SU-DHL-6 (cell line): ENCODE measurements around the gene TACC3.

ENCODE experiments used
- H2AFZ ChIP-seq: fragments of 200-600 bp; sonication (generic); 2 replicates; pipeline ENCODE4 v1.6.1; 2014; ENCODE audit warnings: low read depth, mild to moderate bottlenecking, moderate library complexity, mixed read lengths, antibody characterized with exemption, low read length; ENCODE audit not compliant: severe bottlenecking
- H3F3A ChIP-seq: fragments of 200-600 bp; shearing (Covaris generic); 2 replicates; pipeline ENCODE4 v1.6.0; 2016; ENCODE audit warnings: antibody characterized with exemption, mild to moderate bottlenecking; ENCODE audit not compliant: insufficient read depth
- H3K27ac ChIP-seq: fragments of 200-600 bp; sonication (generic); 2 replicates; pipeline ENCODE4 v1.5.1; 2016; ENCODE audit warnings: low read depth, mild to moderate bottlenecking, low read length, moderate library complexity, mixed read lengths
- H3K27me3 ChIP-seq: fragments of 200-600 bp; sonication (generic), shearing (Covaris generic); 2 replicates; pipeline ENCODE4 v1.6.0; 2014; ENCODE audit warnings: mild to moderate bottlenecking, low read length
- H3K36me3 ChIP-seq: fragments of 200-600 bp; sonication (generic); 2 replicates; pipeline ENCODE4 v1.6.1; 2014; ENCODE audit warnings: mild to moderate bottlenecking, low read length, mixed read lengths
- H3K4me2 ChIP-seq: fragments of 300-600, 200-600 bp; shearing (Covaris generic), sonication (generic); 2 replicates; pipeline ENCODE4 v1.6.0; 2014; ENCODE audit warnings: low read length, low read depth, mild to moderate bottlenecking; ENCODE audit not compliant: poor library complexity, severe bottlenecking
- H3K4me3 ChIP-seq: fragments of 200-600 bp; sonication (generic); 2 replicates; pipeline ENCODE4 v1.5.1; 2014; ENCODE audit warnings: antibody characterized with exemption, low read length, mild to moderate bottlenecking, mixed read lengths; ENCODE audit not compliant: insufficient read depth, poor library complexity, severe bottlenecking
- H3K79me2 ChIP-seq: fragments of 200-600 bp; sonication (generic); 2 replicates; pipeline ENCODE4 v1.6.1; 2014; ENCODE audit warnings: mild to moderate bottlenecking, low read length, moderate library complexity; ENCODE audit not compliant: insufficient read depth
- H3K9ac ChIP-seq: fragments of 200-600 bp; sonication (generic); 2 replicates; pipeline ENCODE4 v1.7.0; 2014; ENCODE audit warnings: mild to moderate bottlenecking, low read length
- H3K9me2 ChIP-seq: fragments of 200-600 bp; sonication (generic); replicated peaks from 2 replicates; pipeline ENCODE4 v1.6.1; 2014; ENCODE audit warnings: low read length; ENCODE audit not compliant: insufficient read depth
- H3K9me3 ChIP-seq: fragments of 200-600 bp; sonication (generic); 2 replicates; pipeline ENCODE4 v1.6.1; 2014; ENCODE audit warnings: low read length, mixed read lengths; ENCODE audit not compliant: insufficient read depth
- H4K20me1 ChIP-seq: fragments of 200-600 bp; sonication (generic); 2 replicates; pipeline ENCODE4 v1.6.1; 2014; ENCODE audit warnings: low read depth, mild to moderate bottlenecking, antibody characterized with exemption, low read length, moderate library complexity, mixed read lengths
- CTCF ChIP-seq: fragments of 200-600 bp; sonication (generic); IDR thresholded peaks from one replicate; pipeline ENCODE4 v1.5.1; 2017; ENCODE audit warnings: antibody characterized with exemption, mild to moderate bottlenecking, low read length, moderate library complexity; ENCODE audit not compliant: insufficient read depth, poor library complexity, severe bottlenecking
- EZH2phosphoT487 ChIP-seq: fragments of 200-600 bp; sonication (generic), shearing (Covaris generic); conservative IDR thresholded peaks from 2 replicates; pipeline ENCODE4 v1.6.1; 2018; ENCODE audit warnings: mild to moderate bottlenecking, antibody characterized with exemption, low read length, moderate library complexity, mixed read lengths

TACC3 gene

GRCh38 chr4:1675136-1675801 lies 46.1 kb upstream of the TACC3 start:
- Histone ChIP-seq H3K4me3 (no peak overlapping the region), H3K9me3 (no peaks in the 10 kb centered on the region)

GRCh38 chr4:1675802-1676137 lies 45.6 kb upstream of the TACC3 start:
- H2AFZ ChIP-seq = no peak overlapping the region
- no peaks in the 10 kb centered on the region for H3K9me2 ChIP-seq
- no peak overlapping the region for H3K9ac ChIP-seq
- H3K27ac ChIP-seq = no peak overlapping the region
- H3K9me3 ChIP-seq = no peaks in the 10 kb centered on the region
- no peaks in the 10 kb centered on the region for H3F3A ChIP-seq
- H3K79me2 ChIP-seq = no peaks in the 10 kb centered on the region
- no peaks in the 10 kb centered on the region for H4K20me1 ChIP-seq
- no peak overlapping the region for H3K4me3 ChIP-seq
- no peaks in the 10 kb centered on the region for H3K36me3 ChIP-seq
- H3K4me2 ChIP-seq = no peak overlapping the region
- no peaks in the 10 kb centered on the region for H3K27me3 ChIP-seq
- TF ChIP-seq CTCF (no peak), EZH2phosphoT487 (no peak)

More at GRCh38 chr4:1675136-1675801, 46.1 kb upstream of the TACC3 start:
- Histone ChIP-seq H3K36me3 (no peaks in the 10 kb centered on the region), H3K9me2 (no peaks in the 10 kb centered on the region), H3K79me2 (no peaks in the 10 kb centered on the region), H3F3A (no peaks in the 10 kb centered on the region), H3K27me3 (no peaks in the 10 kb centered on the region), H3K27ac (no peak overlapping the region), H4K20me1 (no peaks in the 10 kb centered on the region), H3K4me2 (no peak overlapping the region), H3K9ac (no peak overlapping the region), H2AFZ (no peak overlapping the region)
- TF ChIP-seq CTCF (no peak), EZH2phosphoT487 (no peak)

GRCh38 chr4:1676605-1677525 lies 44.5 kb upstream of the TACC3 start:
- H3K4me2 ChIP-seq = no peak overlapping the region
- H3K9ac ChIP-seq = no peak overlapping the region
- H4K20me1 ChIP-seq = no peaks in the 10 kb centered on the region
- H3K27me3 ChIP-seq = no peaks in the 10 kb centered on the region
- H3F3A ChIP-seq = no peaks in the 10 kb centered on the region
- H3K4me3 ChIP-seq = no peak overlapping the region
- no peak for TF ChIP-seq CTCF
- no peak for TF ChIP-seq EZH2phosphoT487
- H3K27ac ChIP-seq = no peak overlapping the region
- H3K79me2 ChIP-seq = no peaks in the 10 kb centered on the region
- H3K9me2 ChIP-seq = no peaks in the 10 kb centered on the region
- H3K36me3 ChIP-seq = no peaks in the 10 kb centered on the region
- H3K9me3 ChIP-seq = no peaks in the 10 kb centered on the region
- H2AFZ ChIP-seq = no peak overlapping the region
